ENCODE measurements around the gene LTB4R. TPM values are rescaled to one million over a fixed set of nuclear protein-coding genes. Genes with fewer than 3 reads are reported as not detected.

The LTB4R gene
- total RNA-seq, 1 experiment from 2014 or later: 29.6 TPM

GRCh38 chr14:24273422-24273998, 37.8 kb upstream of the LTB4R start:
- H3K4me1 ChIP-seq (ENCODE audit: low read length): peaks cover 53% of the 10 kb centered on the region

GRCh38 chr14:24274101-24274543, 37.2 kb upstream of the LTB4R start:
- Histone ChIP-seq H3K4me2 (ENCODE audit: low read depth, low read length, poor library complexity, severe bottlenecking) (peak overlapping the region; percentile 96), H3K9ac (ENCODE audit: low read length) (peak overlapping the region; percentile 37), H4K20me1 (ENCODE audit: insufficient read depth, low read depth, low read length) (no peaks in the 10 kb centered on the region), H3K9me2 (replicated peaks; ENCODE audit: insufficient read depth, low read length) (no peaks in the 10 kb centered on the region), H3K9me3 (ENCODE audit: low read length) (no peaks in the 10 kb centered on the region), H3K27me3 (ENCODE audit: low read length) (no peaks in the 10 kb centered on the region), H3K36me3 (ENCODE audit: insufficient read depth, low read length) (no peaks in the 10 kb centered on the region), H3K27ac (ENCODE audit: low read length) (peak overlapping the region; percentile 57), H3K4me1 (ENCODE audit: low read length) (peaks cover 57% of the 10 kb centered on the region), H3K4me3 (ENCODE audit: low read length) (peak overlapping the region; percentile 8; the same call in 1 of the 2 replicates), H3K79me2 (ENCODE audit: low read length) (peaks cover 26% of the 10 kb centered on the region), H2AFZ (ENCODE audit: low read length) (peak overlapping the region; percentile 6; the same call in 1 of the 2 replicates)
- DNase-seq: peak; percentile 81

More at GRCh38 chr14:24273422-24273998, 37.8 kb upstream of the LTB4R start:
- H3K9ac ChIP-seq (ENCODE audit: low read length): peak overlapping the region; percentile 37
- peaks cover 26% of the 10 kb centered on the region for H3K79me2 ChIP-seq (ENCODE audit: low read length)
- peak overlapping the region; percentile 8; the same call in 1 of the 2 replicates for H3K4me3 ChIP-seq (ENCODE audit: low read length)
- H3K36me3 ChIP-seq (ENCODE audit: insufficient read depth, low read length): no peaks in the 10 kb centered on the region
- no peaks in the 10 kb centered on the region for H3K9me2 ChIP-seq (replicated peaks; ENCODE audit: insufficient read depth, low read length)
- no peaks in the 10 kb centered on the region for H4K20me1 ChIP-seq (ENCODE audit: insufficient read depth, low read depth, low read length)
- H3K27me3 ChIP-seq (ENCODE audit: low read length): no peaks in the 10 kb centered on the region
- peak; percentile 73 for DNase-seq
- peak overlapping the region; percentile 96 for H3K4me2 ChIP-seq (ENCODE audit: low read depth, low read length, poor library complexity, severe bottlenecking)
- no peaks in the 10 kb centered on the region for H3K9me3 ChIP-seq (ENCODE audit: low read length)
- no peak overlapping the region for H2AFZ ChIP-seq (ENCODE audit: low read length)
- H3K27ac ChIP-seq (ENCODE audit: low read length): peak overlapping the region; percentile 57

- H3K36me3 ChIP-seq (ENCODE audit: insufficient read depth, low read length): no peaks in the 10 kb centered on the region
- no peak overlapping the region for H3K4me3 ChIP-seq (ENCODE audit: low read length)
- no peaks in the 10 kb centered on the region for H3K27me3 ChIP-seq (ENCODE audit: low read length)
- peaks cover 56% of the 10 kb centered on the region for H3K4me1 ChIP-seq (ENCODE audit: low read length)
- H2AFZ ChIP-seq (ENCODE audit: low read length): no peak overlapping the region
- no peak for DNase-seq
- no peak overlapping the region for H3K27ac ChIP-seq (ENCODE audit: low read length)
- H3K9me3 ChIP-seq (ENCODE audit: low read length): no peaks in the 10 kb centered on the region
- no peaks in the 10 kb centered on the region for H4K20me1 ChIP-seq (ENCODE audit: insufficient read depth, low read depth, low read length)
- H3K9me2 ChIP-seq (replicated peaks; ENCODE audit: insufficient read depth, low read length): no peaks in the 10 kb centered on the region
- no peak overlapping the region for H3K9ac ChIP-seq (ENCODE audit: low read length)
- no peak overlapping the region for H3K4me2 ChIP-seq (ENCODE audit: low read depth, low read length, poor library complexity, severe bottlenecking)
- peaks cover 23% of the 10 kb centered on the region for H3K79me2 ChIP-seq (ENCODE audit: low read length)
These were observed 34.2 kb upstream of the LTB4R start for GRCh38 chr14:24277071-24277470.

- H3K27ac ChIP-seq (ENCODE audit: low read length): no peak overlapping the region
- H3K79me2 ChIP-seq (ENCODE audit: low read length): peaks cover 19% of the 10 kb centered on the region
- peak overlapping the region; percentile 28 for H3K9ac ChIP-seq (ENCODE audit: low read length)
- no peak overlapping the region for H3K4me3 ChIP-seq (ENCODE audit: low read length)
- no peak overlapping the region for H3K4me2 ChIP-seq (ENCODE audit: low read depth, low read length, poor library complexity, severe bottlenecking)
- H2AFZ ChIP-seq (ENCODE audit: low read length): no peak overlapping the region
- no peaks in the 10 kb centered on the region for H3K36me3 ChIP-seq (ENCODE audit: insufficient read depth, low read length)
- H3K27me3 ChIP-seq (ENCODE audit: low read length): no peaks in the 10 kb centered on the region
- H3K9me3 ChIP-seq (ENCODE audit: low read length): no peaks in the 10 kb centered on the region
- H3K9me2 ChIP-seq (replicated peaks; ENCODE audit: insufficient read depth, low read length): no peaks in the 10 kb centered on the region
- peaks cover 49% of the 10 kb centered on the region for H3K4me1 ChIP-seq (ENCODE audit: low read length)
- no peaks in the 10 kb centered on the region for H4K20me1 ChIP-seq (ENCODE audit: insufficient read depth, low read depth, low read length)
- DNase-seq: peak; percentile 60
These were observed 33.5 kb upstream of the LTB4R start for GRCh38 chr14:24277606-24278321.

GRCh38 chr14:24278424-24278823, 32.9 kb upstream of the LTB4R start:
- H3K9me2 ChIP-seq (replicated peaks; ENCODE audit: insufficient read depth, low read length): no peaks in the 10 kb centered on the region
- H3K4me3 ChIP-seq (ENCODE audit: low read length): no peak overlapping the region
- H3K9ac ChIP-seq (ENCODE audit: low read length): no peak overlapping the region
- H4K20me1 ChIP-seq (ENCODE audit: insufficient read depth, low read depth, low read length): no peaks in the 10 kb centered on the region
- H3K27ac ChIP-seq (ENCODE audit: low read length): no peak overlapping the region
- H3K79me2 ChIP-seq (ENCODE audit: low read length): peaks cover 18% of the 10 kb centered on the region
- H3K9me3 ChIP-seq (ENCODE audit: low read length): no peaks in the 10 kb centered on the region
- no peaks in the 10 kb centered on the region for H3K36me3 ChIP-seq (ENCODE audit: insufficient read depth, low read length)
- H3K27me3 ChIP-seq (ENCODE audit: low read length): no peaks in the 10 kb centered on the region
- H3K4me1 ChIP-seq (ENCODE audit: low read length): peaks cover 43% of the 10 kb centered on the region
- no peak overlapping the region for H3K4me2 ChIP-seq (ENCODE audit: low read depth, low read length, poor library complexity, severe bottlenecking)
- no peak for DNase-seq
- no peak overlapping the region for H2AFZ ChIP-seq (ENCODE audit: low read length)

- Histone ChIP-seq H4K20me1 (ENCODE audit: insufficient read depth, low read depth, low read length) (no peaks in the 10 kb centered on the region), H3K4me3 (ENCODE audit: low read length) (no peak overlapping the region), H2AFZ (ENCODE audit: low read length) (peak overlapping the region; percentile 39; the same call in 1 of the 2 replicates), H3K9me2 (replicated peaks; ENCODE audit: insufficient read depth, low read length) (no peaks in the 10 kb centered on the region), H3K4me1 (ENCODE audit: low read length) (peaks cover 32% of the 10 kb centered on the region), H3K79me2 (ENCODE audit: low read length) (peaks cover 18% of the 10 kb centered on the region), H3K9ac (ENCODE audit: low read length) (peak overlapping the region; percentile 23), H3K36me3 (ENCODE audit: insufficient read depth, low read length) (no peaks in the 10 kb centered on the region), H3K27ac (ENCODE audit: low read length) (no peak overlapping the region), H3K27me3 (ENCODE audit: low read length) (no peaks in the 10 kb centered on the region), H3K4me2 (ENCODE audit: low read depth, low read length, poor library complexity, severe bottlenecking) (peak overlapping the region; percentile 3), H3K9me3 (ENCODE audit: low read length) (no peaks in the 10 kb centered on the region)
- peak; percentile 84 for DNase-seq
These were observed 31.8 kb upstream of the LTB4R start for GRCh38 chr14:24279301-24280186.

GRCh38 chr14:24280797-24281460, 30.4 kb upstream of the LTB4R start:
- Histone ChIP-seq H3K27me3 (ENCODE audit: low read length) (no peaks in the 10 kb centered on the region), H3K4me2 (ENCODE audit: low read depth, low read length, poor library complexity, severe bottlenecking) (no peak overlapping the region), H3K36me3 (ENCODE audit: insufficient read depth, low read length) (no peaks in the 10 kb centered on the region), H3K79me2 (ENCODE audit: low read length) (peaks cover 12% of the 10 kb centered on the region), H3K9me3 (ENCODE audit: low read length) (no peaks in the 10 kb centered on the region), H4K20me1 (ENCODE audit: insufficient read depth, low read depth, low read length) (no peaks in the 10 kb centered on the region), H2AFZ (ENCODE audit: low read length) (no peak overlapping the region), H3K4me3 (ENCODE audit: low read length) (no peak overlapping the region), H3K27ac (ENCODE audit: low read length) (no peak overlapping the region), H3K9ac (ENCODE audit: low read length) (no peak overlapping the region), H3K9me2 (replicated peaks; ENCODE audit: insufficient read depth, low read length) (no peaks in the 10 kb centered on the region), H3K4me1 (ENCODE audit: low read length) (peaks cover 32% of the 10 kb centered on the region)
- DNase-seq: no peak

Measured in Karpas-422 (cell line).